NOMO-1 (cell line): ENCODE measurements around the gene PRPF8.
A peak's percentile ranks its signal among the peaks of the same experiment; 100 is the strongest.

Experiments
- DNase-seq, 2 experiments: peaks; one replicate each; lab custom pipeline; 2025; ENCODE audit not compliant: unreplicated experiment in 2 of 2; lab: John Stamatoyannopoulos, UW

The PRPF8 gene

DNA sequence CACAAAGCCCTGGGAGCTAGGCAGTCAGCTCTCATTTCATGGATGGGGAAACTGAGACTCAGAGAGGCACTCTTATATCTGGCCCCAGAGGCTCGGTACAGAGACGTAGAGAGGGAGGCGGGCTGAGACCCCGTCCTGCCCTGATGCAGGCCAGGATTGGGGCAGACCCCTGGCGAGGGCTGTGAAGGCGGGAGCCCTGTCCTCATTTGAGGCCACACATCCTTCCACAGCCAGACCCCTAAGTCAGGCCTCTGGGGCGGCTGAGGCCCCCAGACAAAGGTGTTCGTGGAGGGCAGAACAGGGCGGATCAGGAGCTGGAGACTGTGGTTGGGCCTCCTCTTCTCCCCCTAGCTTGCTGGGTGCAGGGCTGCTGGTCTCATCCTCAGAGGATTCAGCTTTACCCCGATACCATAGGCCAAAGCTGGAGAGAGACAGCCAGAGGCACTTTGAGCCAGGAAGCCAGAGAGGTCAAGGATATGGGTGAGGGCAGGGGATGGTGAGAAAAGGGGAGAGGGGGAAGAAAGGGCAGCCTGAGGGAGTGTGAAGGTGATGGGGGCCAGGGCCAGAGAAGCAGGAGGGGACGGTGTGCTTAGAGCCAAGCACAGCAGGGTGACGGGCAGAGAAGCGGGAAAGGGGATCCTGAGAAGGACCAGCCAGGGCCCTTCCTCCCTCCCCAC lies 38.3 kb downstream of the PRPF8 start:
- no peak for DNase-seq

DNA sequence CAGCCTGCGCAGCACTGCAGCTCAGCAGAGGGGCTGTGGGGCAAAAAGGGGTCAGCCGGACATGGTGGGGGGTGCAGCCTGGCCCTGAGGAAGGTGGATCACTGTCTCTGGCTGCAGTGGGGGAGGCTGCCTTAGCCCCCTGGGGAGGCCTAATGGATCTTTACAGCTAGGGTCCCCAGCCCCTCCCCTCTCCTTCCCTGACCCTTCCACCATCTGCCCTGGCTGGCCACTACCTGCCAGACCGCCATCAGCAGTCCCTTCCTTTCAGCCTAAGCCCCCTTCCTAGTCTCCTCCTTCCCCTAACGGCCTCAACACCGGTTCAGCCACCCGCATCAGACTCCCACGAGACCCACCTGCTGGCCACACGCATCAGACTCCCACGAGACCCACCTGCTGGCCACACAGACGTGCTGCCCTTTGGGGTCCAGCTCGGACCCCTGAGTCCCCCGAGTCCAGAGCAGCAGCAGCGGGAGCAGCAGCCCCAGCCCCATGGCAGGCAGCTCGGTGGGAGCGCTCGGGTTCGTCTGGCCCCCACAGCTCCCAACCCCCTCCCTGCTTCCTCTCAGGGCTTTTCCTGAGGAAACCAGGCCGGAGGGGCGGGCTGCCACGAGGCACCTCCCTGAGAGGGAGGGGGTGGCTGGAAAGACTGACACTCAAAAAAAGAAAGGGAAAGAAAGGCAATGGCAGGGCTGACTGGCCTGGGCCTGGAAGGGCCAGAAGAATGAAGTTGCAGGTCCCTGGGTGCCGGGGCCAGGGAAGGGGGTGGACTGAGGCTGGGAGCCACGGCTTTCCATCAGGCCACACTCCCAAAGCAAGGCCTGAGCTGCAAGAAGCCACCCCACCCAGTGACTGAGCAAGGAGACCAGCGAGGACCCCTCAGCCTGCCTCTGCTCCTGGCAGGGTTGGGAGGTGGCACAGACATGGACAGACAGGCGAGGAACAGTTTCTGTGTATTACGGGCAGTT lies 39.2 kb downstream of the PRPF8 start, which contains the start of gene SCARF1:
TSS of gene SCARF1 (minus strand) at position 526 of the 965 bp plus-strand sequence. CDS start at position 491, 35 bp downstream.
- DNase-seq, result no peak

DNA sequence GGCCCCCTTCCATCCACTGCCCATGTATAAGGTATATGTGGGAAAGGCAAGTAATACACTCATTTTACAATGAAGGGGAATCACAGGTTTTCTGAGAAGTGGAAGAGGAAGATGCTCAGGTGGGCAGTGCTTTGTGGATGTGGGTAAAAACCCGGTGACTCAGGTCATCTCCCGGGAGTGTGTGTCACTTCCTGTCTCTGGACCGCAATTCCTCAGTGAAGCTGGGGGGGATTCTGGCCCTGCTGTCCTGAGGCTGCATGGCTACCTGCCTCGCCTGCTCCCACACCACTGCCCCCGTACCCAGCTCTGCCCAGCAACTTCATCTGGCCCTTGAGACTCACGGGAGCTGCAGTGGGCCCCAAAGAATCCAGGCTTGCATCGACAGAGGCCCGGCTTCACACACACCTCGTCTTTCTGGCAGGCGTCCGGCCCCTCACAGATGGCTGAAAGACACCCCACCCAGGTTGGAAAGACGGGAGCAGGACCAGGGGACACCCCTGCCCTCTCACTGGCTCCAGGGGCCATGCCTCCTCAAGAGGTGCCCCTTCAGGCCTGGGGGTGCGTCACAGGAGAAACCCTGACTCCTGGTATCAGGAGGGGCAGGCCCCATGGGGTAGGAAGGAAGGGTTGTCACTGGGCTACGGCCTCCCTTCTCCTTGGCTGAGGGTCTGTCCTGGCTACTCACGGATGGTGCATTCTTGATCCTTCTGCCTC lies 40.0 kb downstream of the PRPF8 start:
- no peak for DNase-seq

DNA sequence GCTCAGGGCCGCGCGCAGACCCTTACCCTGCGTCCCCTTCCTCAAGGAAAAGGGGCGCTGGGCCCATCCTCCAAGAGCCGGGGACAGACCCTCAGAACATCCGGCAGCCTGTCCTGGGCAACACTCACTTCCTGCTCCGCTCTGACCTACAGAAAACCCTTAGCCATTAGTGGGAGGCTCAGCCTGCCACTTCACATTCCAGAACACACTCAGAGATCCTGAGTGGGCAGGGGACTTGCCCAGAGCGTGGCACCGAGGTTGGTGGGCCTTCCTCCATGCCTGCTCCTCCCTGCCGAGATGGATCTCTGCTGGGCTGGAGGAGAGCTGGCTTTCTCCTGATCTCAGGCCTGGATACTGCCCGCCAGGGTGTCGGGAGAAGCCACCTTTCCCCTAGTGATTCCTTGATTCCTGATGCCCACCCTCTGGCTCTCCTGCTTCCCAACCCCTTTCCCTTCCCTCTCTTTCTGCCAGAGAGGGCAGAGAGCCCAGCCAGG lies 40.6 kb downstream of the PRPF8 start:
- DNase-seq, result no peak

- no peak for DNase-seq
These were observed 41.2 kb downstream of the PRPF8 start for GRCh38 chr17:1643293-1643998.

DNA sequence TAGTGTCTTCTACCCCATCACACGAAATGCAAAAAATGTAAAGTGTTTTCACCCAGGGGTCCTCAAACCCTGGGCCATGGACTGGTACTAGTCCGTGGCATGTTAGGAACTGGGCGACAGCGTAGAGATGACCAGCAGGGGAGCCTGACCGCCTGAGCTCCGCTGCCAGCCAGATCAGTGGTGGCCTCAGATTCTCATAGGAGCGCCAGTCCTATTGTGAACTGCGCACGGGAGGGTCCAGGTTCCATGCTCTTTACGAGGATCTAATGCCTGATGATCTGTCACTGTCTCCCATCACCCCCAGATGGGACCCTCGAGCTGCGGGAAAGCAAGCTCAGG lies 43.6 kb downstream of the PRPF8 start:
- no peak for DNase-seq

DNA sequence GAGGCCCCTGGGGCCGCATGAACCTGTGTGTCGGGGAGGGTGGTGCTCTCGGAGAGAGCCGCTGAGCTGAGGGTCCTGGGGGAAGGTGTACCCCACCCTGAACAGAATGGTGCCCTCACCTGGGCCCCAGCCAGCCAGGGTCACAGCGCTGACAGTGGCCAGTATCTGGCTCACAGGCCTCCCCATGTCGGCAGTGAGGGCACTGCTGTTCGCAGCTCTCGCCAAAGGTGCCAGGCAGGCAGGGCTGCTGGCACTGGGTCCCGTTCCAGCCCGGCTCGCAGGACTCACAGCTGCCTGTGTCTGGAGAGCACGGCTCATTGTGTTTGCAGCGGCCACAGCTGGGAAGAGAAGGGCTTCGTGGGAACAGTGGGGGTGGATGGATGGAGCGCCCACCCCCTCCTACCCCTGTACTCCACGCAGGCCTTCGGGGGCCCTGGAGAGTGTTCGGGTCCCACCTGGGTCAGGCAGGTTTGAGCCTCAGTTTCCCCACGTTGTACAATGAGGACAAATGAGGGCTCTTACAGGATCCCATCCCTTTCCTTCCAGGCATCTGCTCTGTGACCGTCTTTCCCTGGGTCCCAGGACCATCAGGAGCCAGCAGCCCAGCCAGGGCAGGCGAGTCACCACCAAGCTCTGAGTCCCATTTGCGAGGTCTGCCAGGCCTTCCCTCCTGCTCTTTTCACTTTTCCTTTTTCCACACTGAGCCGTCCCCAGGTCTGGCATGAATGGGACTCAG lies 44.2 kb downstream of the PRPF8 start:
- DNase-seq, result no peak

GRCh38 chr17:1639549-1640180 lies 45.0 kb downstream of the PRPF8 start:
- DNase-seq, result no peak

- DNase-seq, result no peak
These were observed 45.9 kb downstream of the PRPF8 start for GRCh38 chr17:1638624-1639300.

DNA sequence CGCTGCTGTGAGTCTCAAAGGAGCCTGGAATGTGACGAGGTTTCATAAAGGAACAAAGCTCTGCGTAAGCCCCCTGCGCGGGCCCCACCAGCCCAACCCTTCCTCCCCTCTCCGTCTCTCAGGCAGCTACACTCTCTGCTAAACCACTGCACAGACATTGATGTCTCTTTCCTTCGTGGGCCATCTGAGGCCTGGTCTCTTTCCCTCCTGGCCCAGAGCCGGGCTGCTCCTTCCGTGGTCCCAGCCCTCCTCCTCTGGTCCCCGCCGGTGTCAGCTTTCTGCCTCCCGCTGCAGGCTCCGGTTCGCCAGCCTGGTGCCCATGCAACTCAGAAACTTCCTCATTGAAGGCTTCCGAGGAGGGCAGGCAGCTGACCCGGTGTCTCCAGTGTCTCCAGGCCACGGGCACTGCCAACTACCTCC lies 46.5 kb downstream of the PRPF8 start:
- DNase-seq, result no peak

DNA sequence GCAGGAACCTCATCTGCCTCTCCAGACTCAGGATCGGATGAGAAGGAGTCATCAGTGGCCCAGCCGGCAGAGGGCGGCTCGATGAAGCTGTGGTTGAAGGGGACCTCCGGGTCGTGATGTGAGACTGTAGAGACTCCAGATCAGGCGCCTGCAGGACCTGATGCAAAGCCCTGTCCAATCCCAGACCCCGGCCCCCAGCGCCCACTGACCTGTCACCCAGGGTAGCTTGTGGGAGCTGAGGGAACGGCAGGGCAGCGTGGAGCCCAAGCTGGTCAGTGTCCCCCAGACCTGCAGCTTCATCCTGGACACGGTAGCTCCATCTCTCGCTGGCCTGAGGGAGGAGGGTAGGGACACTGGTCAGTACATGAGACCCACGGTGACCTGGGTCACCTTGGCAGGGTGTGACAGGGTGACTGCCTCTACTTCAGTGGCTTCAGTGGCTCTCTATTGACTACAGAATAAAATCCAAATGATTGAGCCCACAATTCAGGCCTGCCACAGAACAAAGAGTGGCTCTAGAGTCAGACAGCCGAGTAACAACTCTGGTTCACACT lies 47.9 kb downstream of the PRPF8 start:
- DNase-seq, result no peak

- no peak for DNase-seq
These were observed 48.8 kb downstream of the PRPF8 start for GRCh38 chr17:1635675-1636465.

- DNase-seq, result no peak
These were observed 49.6 kb downstream of the PRPF8 start for GRCh38 chr17:1634841-1635650.

DNA sequence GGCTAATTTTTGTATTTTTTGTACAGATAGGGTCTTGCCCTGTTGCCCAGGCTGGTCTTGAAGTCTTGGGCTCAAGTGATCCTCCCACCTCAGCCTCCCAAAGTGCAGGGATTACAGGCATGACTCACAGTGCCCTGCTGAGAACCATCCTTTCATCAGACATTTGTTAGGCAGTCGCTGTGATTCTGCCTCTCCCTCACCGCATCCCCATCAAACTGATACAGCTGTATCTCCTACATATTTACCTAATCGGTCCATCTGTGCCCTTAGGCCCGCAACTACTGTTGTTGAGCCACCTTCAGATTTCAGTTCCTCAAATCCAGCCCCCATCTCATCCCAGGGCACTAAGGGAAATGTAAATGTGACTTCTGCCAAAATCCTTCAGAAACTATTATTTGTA lies 54.0 kb downstream of the PRPF8 start:
- peak; percentile 26 to 31 for DNase-seq

DNA sequence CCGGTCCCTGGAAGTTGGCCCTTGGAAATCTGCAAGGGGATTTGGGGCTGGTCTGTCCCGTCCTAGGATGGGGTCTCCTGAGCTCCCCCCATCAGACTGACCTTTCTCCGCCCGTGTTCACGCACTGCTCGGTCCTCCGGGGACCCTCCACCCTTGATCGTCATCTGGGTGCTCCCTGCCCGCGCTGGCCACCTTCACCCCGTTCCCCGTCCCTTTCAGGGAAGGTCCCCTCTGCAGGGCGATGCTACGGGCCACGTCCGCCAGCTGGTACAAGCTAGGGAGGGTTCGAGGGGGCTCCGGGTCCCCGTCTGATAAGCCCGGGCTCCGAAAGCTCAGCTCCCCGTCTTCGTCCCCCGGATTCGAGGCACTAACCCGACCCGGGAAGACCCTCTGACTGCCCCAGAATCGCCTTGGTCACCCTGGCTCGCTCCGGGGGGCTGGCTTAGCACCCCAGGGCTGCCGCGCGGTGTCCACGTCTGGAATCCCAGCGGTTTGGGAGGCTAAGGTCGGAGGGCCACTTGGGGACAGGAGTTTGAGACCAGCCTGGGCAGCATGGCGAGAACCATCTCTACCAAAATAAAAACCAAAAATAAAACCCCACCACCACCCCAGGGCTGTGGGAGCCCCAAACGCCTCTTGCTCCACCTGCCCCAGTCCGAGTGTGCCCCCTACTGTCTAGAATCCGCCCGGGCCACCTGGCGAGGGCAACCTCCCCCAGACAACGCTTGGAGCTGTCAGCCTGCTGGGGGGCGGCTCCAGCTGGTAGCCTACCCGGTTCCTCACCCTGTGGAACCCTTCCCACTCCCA lies 55.0 kb downstream of the PRPF8 start:
- DNase-seq, result peak; percentile 48 to 69

GRCh38 chr17:1628856-1629503 lies 55.7 kb downstream of the PRPF8 start:
- peak; percentile 77 to 91 for DNase-seq
